SK-N-SH treated with all-trans-retinoic acid at 6 μM for 48 hours (cell line): Measurements from ENCODE around the gene LONP2.

Experiments used
- ATAC-seq: fragments of 200-7000 bp; cut with Tn5 transposase; 3 replicates; pipeline ENCODE4 v1.9.1; 2020; ENCODE audit warnings: mild to moderate bottlenecking, moderate library complexity
- ARNTL ChIP-seq: fragments of 450-650 bp; formaldehyde crosslinking; IDR thresholded peaks from 2 replicates; pipeline ENCODE4 v1.5.0; 2020; ENCODE audit warnings: low read depth, mild to moderate bottlenecking, moderate library complexity, borderline replicate concordance
- BACH2 ChIP-seq: fragments of 250-450 bp; sonication (Bioruptor Pico); IDR thresholded peaks from 2 replicates; pipeline ENCODE4 v1.9.0; 2021; ENCODE audit warnings: mild to moderate bottlenecking, borderline replicate concordance
- CSDC2 ChIP-seq: fragments of 250-450 bp; sonication (Bioruptor Pico); IDR thresholded peaks from 2 replicates; pipeline ENCODE4 v1.5.0; 2020; ENCODE audit warnings: mild to moderate bottlenecking, moderate library complexity
- ESRRG ChIP-seq: fragments of 250-450 bp; sonication (Bioruptor Pico); IDR thresholded peaks from 2 replicates; pipeline ENCODE4 v1.6.1; 2021; ENCODE audit warnings: mild to moderate bottlenecking
- GLIS3 ChIP-seq: fragments of 250-450 bp; sonication (Bioruptor Pico); IDR thresholded peaks from 2 replicates; pipeline ENCODE4 v1.5.0; 2020; ENCODE audit warnings: mild to moderate bottlenecking, moderate library complexity
- ISL1 ChIP-seq: fragments of 250-450 bp; sonication (Bioruptor Pico); IDR thresholded peaks from 2 replicates; pipeline ENCODE4 v2.1.2; 2022; ENCODE audit warnings: mild to moderate bottlenecking, moderate library complexity
- OSR1 ChIP-seq: fragments of 250-450 bp; sonication (Bioruptor Pico); IDR thresholded peaks from 2 replicates; pipeline ENCODE4 v1.8.0; 2022; ENCODE audit warnings: moderate library complexity, mild to moderate bottlenecking, inconsistent platforms
- PPARA ChIP-seq: fragments of 250-450 bp; sonication (Bioruptor Pico); IDR thresholded peaks from 2 replicates; pipeline ENCODE4 v1.5.0; 2020; ENCODE audit warnings: mild to moderate bottlenecking, borderline replicate concordance
- RARB ChIP-seq: fragments of 250-450 bp; sonication (Bioruptor Pico); IDR thresholded peaks from 2 replicates; pipeline ENCODE4 v1.8.0; 2021; ENCODE audit warnings: mild to moderate bottlenecking, moderate library complexity
- SNAI2 ChIP-seq: fragments of 250-450 bp; sonication (Bioruptor Pico); IDR thresholded peaks from 2 replicates; pipeline ENCODE4 v1.5.0; 2020; ENCODE audit warnings: mild to moderate bottlenecking, moderate library complexity
- TCF4 ChIP-seq: fragments of 250-450 bp; sonication (Bioruptor Pico); IDR thresholded peaks from 2 replicates; pipeline ENCODE4 v1.8.0; 2021; ENCODE audit warnings: mild to moderate bottlenecking, moderate library complexity, borderline replicate concordance
- TOX ChIP-seq: fragments of 250-450 bp; sonication (Bioruptor Pico); IDR thresholded peaks from 2 replicates; pipeline ENCODE4 v1.8.0; 2021; ENCODE audit warnings: mild to moderate bottlenecking, moderate library complexity, borderline replicate concordance
- ZC3H10 ChIP-seq: fragments of 250-450 bp; sonication (Bioruptor Pico); IDR thresholded peaks from 2 replicates; pipeline ENCODE4 v1.5.1; 2021; ENCODE audit warnings: mild to moderate bottlenecking, moderate library complexity
- ZFP3 ChIP-seq: fragments of 250-450 bp; sonication (Bioruptor Pico); IDR thresholded peaks from 2 replicates; pipeline ENCODE4 v1.5.0; 2020; ENCODE audit warnings: mild to moderate bottlenecking, moderate library complexity
- ZFP30 ChIP-seq: fragments of 450-650 bp; formaldehyde crosslinking; IDR thresholded peaks from 2 replicates; pipeline ENCODE4 v1.5.0; 2022; ENCODE audit warnings: mild to moderate bottlenecking, moderate library complexity
- ZNF8 ChIP-seq: fragments of 450-650 bp; formaldehyde crosslinking; IDR thresholded peaks from 2 replicates; pipeline ENCODE4 v1.5.0; 2020; ENCODE audit warnings: mild to moderate bottlenecking, moderate library complexity
- TF ChIP-seq, protein P1 (sequence below): fragments of 250-450 bp; sonication (Bioruptor Pico); IDR thresholded peaks from 2 replicates; pipeline ENCODE4 v1.8.0; 2020; ENCODE audit warnings: mild to moderate bottlenecking, moderate library complexity, borderline replicate concordance
- TF ChIP-seq, protein P2 (sequence below): fragments of 250-450 bp; sonication (Bioruptor Pico); IDR thresholded peaks from 2 replicates; pipeline ENCODE4 v1.8.0; 2021; ENCODE audit warnings: low read depth, mild to moderate bottlenecking, moderate library complexity, borderline replicate concordance
- TF ChIP-seq, protein P3 (sequence below): fragments of 250-450 bp; sonication (Bioruptor Pico); IDR thresholded peaks from 2 replicates; pipeline ENCODE4 v1.5.1; 2020; ENCODE audit warnings: low read depth, mild to moderate bottlenecking, moderate library complexity
- TF ChIP-seq, protein P4 (sequence below): fragments of 250-450 bp; sonication (Bioruptor Pico); IDR thresholded peaks from 2 replicates; pipeline ENCODE4 v1.5.1; 2021; ENCODE audit warnings: mild to moderate bottlenecking, moderate library complexity
- TF ChIP-seq, protein P5 (sequence below): fragments of 250-450 bp; sonication (Bioruptor Pico); IDR thresholded peaks from 2 replicates; pipeline ENCODE4 v1.5.0; 2020; ENCODE audit warnings: mild to moderate bottlenecking, moderate library complexity

Gene LONP2

DNA sequence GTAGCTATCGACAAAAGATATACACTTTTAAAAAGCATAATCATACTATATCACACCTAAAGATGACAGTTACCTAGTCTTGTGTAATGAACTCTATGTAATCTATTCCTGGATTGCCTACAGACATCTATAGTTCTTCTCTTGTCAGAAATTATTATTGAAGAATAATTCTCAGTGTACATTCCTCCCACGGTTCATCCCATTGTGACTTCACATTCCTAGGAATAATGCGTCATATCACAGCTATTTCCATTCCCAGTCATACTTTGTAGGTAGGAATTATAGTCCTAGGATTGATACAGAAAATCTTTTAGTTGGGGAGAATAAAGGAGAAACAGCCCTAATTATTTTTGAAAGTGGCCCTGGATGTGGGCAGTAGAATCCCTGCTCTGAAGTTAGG is 47.2 kb downstream of the LONP2 start:
- TF ChIP-seq TOX (CRISPR knock-in tag) (no peak), ZFP30 (CRISPR knock-in tag) (no peak), GLIS3 (CRISPR knock-in tag) (no peak), BACH2 (CRISPR knock-in tag) (no peak), ZC3H10 (CRISPR knock-in tag) (no peak), RARB (no peak), ZFP3 (CRISPR knock-in tag) (no peak), ISL1 (no peak), ARNTL (no peak), SNAI2 (CRISPR knock-in tag) (no peak), PPARA (CRISPR knock-in tag) (no peak), ZNF8 (CRISPR knock-in tag) (no peak), OSR1 (CRISPR knock-in tag) (no peak)
- TF ChIP-seq, protein P1, sequence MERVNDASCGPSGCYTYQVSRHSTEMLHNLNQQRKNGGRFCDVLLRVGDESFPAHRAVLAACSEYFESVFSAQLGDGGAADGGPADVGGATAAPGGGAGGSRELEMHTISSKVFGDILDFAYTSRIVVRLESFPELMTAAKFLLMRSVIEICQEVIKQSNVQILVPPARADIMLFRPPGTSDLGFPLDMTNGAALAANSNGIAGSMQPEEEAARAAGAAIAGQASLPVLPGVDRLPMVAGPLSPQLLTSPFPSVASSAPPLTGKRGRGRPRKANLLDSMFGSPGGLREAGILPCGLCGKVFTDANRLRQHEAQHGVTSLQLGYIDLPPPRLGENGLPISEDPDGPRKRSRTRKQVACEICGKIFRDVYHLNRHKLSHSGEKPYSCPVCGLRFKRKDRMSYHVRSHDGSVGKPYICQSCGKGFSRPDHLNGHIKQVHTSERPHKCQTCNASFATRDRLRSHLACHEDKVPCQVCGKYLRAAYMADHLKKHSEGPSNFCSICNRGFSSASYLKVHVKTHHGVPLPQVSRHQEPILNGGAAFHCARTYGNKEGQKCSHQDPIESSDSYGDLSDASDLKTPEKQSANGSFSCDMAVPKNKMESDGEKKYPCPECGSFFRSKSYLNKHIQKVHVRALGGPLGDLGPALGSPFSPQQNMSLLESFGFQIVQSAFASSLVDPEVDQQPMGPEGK (CRISPR knock-in tag): no peak
- TF ChIP-seq, protein P2, sequence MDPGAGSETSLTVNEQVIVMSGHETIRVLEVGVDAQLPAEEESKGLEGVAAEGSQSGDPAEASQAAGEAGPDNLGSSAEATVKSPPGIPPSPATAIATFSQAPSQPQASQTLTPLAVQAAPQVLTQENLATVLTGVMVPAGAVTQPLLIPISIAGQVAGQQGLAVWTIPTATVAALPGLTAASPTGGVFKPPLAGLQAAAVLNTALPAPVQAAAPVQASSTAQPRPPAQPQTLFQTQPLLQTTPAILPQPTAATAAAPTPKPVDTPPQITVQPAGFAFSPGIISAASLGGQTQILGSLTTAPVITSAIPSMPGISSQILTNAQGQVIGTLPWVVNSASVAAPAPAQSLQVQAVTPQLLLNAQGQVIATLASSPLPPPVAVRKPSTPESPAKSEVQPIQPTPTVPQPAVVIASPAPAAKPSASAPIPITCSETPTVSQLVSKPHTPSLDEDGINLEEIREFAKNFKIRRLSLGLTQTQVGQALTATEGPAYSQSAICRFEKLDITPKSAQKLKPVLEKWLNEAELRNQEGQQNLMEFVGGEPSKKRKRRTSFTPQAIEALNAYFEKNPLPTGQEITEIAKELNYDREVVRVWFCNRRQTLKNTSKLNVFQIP (CRISPR knock-in tag): no peak
- TF ChIP-seq, protein P3, sequence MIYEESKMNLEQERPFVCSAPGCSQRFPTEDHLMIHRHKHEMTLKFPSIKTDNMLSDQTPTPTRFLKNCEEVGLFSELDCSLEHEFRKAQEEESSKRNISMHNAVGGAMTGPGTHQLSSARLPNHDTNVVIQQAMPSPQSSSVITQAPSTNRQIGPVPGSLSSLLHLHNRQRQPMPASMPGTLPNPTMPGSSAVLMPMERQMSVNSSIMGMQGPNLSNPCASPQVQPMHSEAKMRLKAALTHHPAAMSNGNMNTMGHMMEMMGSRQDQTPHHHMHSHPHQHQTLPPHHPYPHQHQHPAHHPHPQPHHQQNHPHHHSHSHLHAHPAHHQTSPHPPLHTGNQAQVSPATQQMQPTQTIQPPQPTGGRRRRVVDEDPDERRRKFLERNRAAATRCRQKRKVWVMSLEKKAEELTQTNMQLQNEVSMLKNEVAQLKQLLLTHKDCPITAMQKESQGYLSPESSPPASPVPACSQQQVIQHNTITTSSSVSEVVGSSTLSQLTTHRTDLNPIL (CRISPR knock-in tag): no peak
- TF ChIP-seq, protein P4, sequence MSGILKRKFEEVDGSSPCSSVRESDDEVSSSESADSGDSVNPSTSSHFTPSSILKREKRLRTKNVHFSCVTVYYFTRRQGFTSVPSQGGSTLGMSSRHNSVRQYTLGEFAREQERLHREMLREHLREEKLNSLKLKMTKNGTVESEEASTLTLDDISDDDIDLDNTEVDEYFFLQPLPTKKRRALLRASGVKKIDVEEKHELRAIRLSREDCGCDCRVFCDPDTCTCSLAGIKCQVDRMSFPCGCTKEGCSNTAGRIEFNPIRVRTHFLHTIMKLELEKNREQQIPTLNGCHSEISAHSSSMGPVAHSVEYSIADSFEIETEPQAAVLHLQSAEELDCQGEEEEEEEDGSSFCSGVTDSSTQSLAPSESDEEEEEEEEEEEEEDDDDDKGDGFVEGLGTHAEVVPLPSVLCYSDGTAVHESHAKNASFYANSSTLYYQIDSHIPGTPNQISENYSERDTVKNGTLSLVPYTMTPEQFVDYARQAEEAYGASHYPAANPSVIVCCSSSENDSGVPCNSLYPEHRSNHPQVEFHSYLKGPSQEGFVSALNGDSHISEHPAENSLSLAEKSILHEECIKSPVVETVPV (CRISPR knock-in tag): no peak
- TF ChIP-seq, protein P5, sequence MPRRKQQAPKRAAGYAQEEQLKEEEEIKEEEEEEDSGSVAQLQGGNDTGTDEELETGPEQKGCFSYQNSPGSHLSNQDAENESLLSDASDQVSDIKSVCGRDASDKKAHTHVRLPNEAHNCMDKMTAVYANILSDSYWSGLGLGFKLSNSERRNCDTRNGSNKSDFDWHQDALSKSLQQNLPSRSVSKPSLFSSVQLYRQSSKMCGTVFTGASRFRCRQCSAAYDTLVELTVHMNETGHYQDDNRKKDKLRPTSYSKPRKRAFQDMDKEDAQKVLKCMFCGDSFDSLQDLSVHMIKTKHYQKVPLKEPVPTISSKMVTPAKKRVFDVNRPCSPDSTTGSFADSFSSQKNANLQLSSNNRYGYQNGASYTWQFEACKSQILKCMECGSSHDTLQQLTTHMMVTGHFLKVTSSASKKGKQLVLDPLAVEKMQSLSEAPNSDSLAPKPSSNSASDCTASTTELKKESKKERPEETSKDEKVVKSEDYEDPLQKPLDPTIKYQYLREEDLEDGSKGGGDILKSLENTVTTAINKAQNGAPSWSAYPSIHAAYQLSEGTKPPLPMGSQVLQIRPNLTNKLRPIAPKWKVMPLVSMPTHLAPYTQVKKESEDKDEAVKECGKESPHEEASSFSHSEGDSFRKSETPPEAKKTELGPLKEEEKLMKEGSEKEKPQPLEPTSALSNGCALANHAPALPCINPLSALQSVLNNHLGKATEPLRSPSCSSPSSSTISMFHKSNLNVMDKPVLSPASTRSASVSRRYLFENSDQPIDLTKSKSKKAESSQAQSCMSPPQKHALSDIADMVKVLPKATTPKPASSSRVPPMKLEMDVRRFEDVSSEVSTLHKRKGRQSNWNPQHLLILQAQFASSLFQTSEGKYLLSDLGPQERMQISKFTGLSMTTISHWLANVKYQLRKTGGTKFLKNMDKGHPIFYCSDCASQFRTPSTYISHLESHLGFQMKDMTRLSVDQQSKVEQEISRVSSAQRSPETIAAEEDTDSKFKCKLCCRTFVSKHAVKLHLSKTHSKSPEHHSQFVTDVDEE (CRISPR knock-in tag): no peak
- TF ChIP-seq, all 23 proteins: peak for 0
- ATAC-seq: no peak

DNA sequence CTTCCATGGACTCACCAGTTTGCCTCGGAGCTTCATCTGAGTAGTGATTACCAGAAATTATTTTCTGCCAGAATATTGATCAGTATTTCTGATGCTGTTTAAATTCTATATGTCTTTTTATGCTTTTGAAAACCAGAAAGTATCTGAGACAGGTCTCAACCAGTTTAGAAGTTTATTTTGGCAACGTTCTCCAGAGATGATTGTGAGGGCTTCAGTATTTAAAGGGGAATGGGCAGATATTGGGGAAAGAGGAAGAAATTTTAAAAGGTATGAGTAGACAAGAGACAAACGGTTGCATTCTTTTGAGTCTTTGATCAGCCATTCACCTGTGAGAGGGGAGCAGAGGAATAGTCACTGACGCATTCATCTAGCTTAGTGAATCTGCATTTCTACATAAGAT is 47.7 kb downstream of the LONP2 start:
- TF ChIP-seq OSR1 (CRISPR knock-in tag) (no peak), CSDC2 (CRISPR knock-in tag) (no peak), ZC3H10 (CRISPR knock-in tag) (no peak), ZFP30 (CRISPR knock-in tag) (no peak), ZFP3 (CRISPR knock-in tag) (no peak), PPARA (CRISPR knock-in tag) (no peak), GLIS3 (CRISPR knock-in tag) (no peak)
- TF ChIP-seq, protein P2 (CRISPR knock-in tag): no peak

DNA sequence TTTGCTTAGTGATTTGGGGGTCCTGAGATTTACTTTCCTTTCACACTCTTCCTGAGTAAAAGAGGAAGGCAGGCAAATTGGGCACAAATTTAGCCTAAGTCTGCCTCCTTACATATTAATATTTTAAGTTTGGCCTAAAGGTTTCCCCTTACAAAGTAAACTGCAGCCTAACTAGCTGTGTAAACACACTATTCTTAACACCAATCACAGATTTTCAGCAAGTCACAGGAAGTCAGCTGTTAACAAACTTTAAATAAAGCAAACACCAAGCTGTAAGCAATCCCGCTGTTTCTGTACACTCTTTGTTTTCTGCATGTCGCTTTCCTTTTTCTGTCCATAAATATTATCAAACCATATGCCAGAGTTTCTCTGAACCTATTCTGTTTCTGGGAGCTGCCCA is 48.4 kb downstream of the LONP2 start:
- no peak for ATAC-seq
- TF ChIP-seq BACH2 (CRISPR knock-in tag): no peak
- TF ChIP-seq ZFP30 (CRISPR knock-in tag): no peak
- TF ChIP-seq ZNF8 (CRISPR knock-in tag): no peak
- TF ChIP-seq TCF4: no peak
- TF ChIP-seq ARNTL: no peak
- TF ChIP-seq ESRRG (CRISPR knock-in tag): no peak
- TF ChIP-seq ZFP3 (CRISPR knock-in tag): no peak
- no peak for TF ChIP-seq CSDC2 (CRISPR knock-in tag)
- TF ChIP-seq, protein P1 (CRISPR knock-in tag): no peak
- TF ChIP-seq ZC3H10 (CRISPR knock-in tag): no peak
- TF ChIP-seq, protein P5 (CRISPR knock-in tag): no peak
- TF ChIP-seq ISL1: no peak

More for the DNA sequence above, 47.7 kb downstream of the LONP2 start:
- ATAC-seq: no peak
